Superior temporal gyrus (tissue), 1 donor: Measurements from ENCODE around the gene CTNNA2.
A peak's percentile ranks its signal among the peaks of the same experiment; 100 is the strongest.
"Not testable (repeated sequence)": the region's sequence is repeated elsewhere in the genome, so short reads cannot be mapped to it uniquely, and the experiment has no call there.

Experiments
- DNase-seq: peaks from one replicate; pipeline ENCODE4 v3.0.0-alpha.2; 2016; ENCODE audit errors: extremely low spot score

The CTNNA2 gene

DNA sequence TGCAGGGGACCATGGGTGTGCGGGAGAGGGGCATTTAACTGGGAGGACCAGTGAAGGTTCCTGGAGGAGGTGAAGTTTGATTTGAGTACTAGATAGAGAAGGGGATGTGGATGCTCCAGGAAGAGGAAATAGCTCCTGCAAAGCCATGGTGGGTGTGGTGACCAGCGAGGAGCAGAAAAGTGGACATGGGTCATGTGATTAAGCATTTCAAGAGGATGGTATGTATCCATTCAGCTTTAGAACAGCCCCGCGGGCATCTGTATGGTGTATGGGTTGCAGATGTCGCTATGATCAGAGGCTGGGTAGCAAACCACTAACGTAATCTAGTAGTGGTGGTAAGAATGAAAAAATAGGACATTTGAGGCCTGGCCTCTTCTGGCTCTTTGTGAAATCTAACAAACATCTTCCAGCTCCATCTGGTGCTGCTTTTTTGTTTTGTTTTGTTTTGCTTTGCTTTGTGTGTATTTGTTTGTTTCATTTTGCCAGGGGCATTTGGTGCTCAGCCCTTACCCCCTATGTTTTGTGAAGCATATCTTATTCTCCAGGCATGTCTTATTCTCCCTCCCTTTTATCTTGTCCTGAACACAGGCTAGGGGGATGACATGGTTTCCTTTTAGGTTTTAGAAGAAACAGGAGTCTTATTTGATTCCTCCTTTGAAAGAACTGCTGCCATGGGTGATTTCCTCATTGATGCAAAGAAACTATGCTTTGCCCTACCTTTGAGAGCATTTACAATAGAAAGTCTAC lies 565.6 kb downstream of the CTNNA2 start:
- DNase-seq, result no peak

DNA sequence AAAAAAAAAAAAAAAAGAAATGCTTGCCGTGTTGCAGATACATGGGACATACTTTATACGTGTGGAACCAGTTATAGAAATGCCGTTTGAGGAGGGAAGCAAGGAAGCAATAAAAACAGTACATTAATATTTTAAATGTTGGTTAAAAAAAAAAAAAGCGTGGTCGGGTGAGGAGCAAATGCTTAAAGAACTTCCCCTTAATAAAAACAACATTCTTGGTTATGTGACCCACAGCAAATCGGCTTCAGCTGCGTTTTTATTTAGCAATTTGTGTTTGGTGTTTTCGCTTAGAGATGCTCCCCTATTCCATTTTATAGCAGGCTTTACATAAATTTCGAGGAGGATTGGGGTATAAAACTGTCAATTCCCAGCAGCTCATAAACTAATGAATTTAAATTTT lies 568.1 kb downstream of the CTNNA2 start:
- DNase-seq, result no peak

DNA sequence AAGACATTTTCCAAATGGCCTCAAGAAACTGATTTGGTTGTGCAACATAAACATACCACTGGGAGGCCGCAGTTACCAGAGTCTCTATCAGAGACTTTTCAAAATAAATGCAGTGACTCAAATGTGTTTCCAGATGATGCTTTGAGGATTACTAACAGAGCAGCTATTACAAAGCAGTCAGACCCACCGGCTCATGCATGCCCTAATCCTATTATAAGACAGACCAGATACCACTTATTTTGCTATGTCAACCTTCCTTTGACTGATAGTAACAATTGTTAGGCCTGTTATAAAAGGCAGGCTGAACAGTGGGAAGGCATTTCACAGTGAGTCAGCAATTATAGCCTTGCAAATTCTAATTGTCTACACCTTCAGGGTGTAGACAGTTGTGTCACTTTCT lies 574.0 kb downstream of the CTNNA2 start:
- DNase-seq, result no peak

DNA sequence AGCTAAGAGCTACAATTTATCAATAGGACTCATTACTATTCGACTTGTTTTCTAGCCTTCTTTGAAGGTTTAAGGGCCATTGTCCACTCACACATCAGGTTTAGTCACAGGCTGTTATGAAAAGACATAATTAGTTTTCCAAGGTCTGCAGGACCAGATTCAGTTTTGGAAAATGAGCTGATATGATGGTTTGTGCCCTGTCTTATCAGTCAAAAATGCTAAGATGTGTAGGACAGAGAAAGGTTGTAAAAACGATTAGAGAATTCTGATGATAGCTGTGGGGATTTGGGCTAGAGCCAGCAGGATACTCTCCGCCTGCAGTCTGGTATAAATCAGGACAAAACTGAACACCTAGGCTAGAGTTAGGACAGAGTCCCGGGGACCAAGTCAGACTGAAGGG lies 578.4 kb downstream of the CTNNA2 start:
- DNase-seq, result no peak

DNA sequence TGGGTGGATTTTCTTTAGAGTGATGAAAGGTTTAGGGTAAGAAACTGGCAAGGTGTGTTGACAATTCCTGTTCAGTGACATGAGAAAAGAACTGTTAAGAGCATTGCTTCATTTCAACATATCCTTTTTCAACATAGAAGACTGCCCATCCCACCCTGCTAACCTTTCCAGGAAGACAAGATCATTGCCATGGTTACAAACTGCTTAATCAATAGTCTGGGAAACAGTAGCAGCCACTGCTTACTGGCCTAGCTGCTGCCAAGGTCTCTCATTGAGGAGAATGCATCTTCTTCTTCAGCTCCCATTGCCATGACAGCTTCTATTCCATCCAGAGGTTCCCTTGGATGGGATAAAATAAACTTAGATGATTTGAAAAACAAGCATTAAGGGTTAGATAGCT lies 579.6 kb downstream of the CTNNA2 start:
- no peak for DNase-seq

DNA sequence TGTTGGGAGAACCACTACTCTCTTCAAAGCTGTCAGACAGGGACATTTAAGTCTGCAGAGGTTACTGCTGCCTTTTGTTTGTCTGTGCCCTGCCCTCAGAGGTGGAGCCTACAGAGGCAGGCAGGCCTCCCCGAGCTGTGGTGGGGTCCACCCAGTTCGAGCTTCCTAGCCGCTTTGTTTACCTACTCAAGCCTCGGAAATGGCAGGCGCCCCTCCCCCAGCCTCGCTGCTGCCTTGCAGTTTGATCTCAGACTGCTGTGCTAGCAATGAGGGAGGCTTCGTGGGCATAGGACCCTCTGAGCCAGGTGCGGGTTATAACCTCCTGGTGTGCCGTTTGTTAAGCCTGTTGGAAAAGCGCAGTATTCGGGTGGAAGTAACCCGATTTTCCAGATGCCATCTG lies 585.7 kb downstream of the CTNNA2 start:
- not testable (repeated sequence) for DNase-seq

DNA sequence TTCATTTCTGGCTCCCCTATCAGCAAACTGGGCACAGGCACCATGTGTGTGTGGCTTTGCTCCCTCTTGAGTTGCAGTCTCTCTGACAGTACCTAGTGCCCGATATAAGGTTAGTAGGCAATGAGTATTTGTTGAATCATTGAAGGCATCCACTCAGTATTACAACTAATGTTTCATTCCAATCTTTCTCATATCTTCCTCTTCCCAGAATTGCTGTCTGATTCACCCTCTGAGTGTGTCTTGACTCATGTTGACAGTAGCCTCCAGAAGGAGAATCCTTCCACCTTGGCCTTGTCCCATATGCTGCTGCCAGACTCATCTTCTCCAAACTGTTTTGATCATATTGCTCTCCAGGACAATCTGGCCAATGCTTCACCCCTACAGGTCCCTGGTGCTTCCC lies 589.2 kb downstream of the CTNNA2 start:
- no peak for DNase-seq

DNA sequence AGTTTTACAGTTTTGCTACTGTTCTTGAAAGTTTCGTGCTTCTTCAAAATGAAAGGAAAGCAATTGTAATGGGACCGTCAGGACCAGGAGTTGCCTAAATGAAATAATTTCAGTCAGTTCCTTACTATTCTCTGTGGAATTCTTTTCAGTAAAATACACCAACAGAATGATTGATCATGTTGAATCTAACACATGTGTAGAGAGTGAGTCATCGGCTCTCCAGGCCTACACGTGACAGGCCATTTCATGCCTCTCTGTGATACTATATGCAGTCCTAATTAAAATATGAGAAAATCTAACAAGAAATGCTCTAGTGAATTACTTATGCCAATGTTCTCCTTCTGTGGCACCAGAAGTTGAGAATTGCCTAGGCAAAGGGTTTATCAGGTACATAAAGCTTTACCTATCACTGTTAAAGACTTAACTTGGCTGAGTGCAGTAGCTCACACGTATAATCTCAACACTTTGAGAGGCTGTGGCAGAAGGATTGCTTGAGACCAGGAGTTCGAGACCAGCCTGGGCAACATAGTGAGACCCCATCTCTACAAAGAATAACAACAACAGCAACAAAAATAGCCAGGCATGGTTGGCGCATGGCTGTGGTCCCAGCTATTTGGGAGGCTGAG lies 592.3 kb downstream of the CTNNA2 start:
- no peak for DNase-seq

DNA sequence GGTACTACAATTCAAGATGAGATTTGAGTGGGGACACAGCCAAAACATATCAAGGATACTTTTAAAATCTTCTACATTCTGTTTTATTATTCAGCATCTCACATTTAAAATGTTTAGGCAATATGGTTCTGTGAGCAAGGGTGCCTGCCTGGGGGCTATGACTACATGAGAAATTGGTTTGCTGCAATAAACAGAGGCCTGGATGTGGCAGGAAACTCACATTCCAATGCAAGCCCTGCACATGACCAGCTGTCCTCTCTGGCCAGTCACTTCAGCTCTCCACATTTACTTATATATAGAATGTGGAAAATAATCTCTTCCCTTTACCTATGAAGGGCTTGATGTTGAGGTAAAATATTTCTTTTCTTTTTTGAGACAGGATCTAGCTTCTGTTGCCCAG lies 598.3 kb downstream of the CTNNA2 start:
- DNase-seq, result no peak

DNA sequence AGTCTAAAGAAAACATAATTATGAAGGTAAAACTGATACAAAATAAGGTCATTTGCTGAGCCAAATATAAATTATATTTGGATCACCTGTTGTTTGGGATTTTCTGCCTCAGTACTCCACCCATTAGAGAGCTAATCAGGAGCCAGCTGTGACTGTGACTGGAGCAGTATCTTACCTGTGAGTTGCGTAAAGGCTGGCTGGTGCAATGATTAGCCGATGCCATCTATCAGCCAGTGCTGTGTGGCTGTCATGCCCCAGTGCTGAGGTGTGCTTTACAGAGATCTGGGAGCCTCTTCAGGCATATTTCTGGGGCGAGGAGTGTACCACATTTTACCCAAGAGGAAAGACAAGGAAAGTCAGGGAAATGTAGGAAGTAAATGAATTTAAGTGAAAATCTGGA lies 599.9 kb downstream of the CTNNA2 start:
- no peak for DNase-seq

DNA sequence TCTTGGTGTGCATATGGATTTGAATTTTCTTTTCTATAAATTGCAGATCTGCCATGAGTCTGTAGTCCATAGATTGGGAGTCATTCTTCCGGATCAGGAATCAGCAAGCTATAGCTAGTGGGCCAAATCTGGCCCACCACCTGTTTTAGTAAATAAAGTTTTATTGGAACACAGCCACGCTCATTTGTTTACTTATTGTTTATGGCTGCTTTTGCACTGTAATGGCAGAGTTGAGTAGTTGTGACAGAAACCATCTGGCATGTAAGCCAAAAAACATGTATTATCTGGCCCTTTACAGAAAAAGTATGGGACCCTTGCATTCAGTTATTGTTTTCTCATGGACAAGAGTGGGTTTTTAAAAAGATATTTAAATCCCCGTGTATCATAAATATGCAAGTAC lies 600.5 kb downstream of the CTNNA2 start:
- DNase-seq, result no peak

DNA sequence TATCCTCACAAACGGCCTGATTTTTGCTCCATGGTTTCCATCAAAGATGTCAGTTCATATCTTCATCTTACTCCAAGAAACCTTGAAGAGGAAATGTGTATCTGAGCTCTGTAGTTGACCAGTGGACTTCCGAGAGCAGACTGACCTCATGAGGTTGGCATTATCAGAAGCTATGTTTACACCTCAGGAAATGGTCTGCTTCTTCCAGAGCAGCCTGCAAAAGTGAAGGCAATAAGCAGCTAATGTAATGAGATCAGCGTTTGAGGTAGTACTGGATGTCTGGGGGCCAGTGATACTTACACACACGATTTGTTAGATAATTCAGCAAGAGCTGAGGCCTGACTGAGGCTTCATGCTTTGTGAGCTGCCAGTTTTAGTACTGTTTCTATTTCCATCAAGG lies 602.0 kb downstream of the CTNNA2 start:
- no peak for DNase-seq

DNA sequence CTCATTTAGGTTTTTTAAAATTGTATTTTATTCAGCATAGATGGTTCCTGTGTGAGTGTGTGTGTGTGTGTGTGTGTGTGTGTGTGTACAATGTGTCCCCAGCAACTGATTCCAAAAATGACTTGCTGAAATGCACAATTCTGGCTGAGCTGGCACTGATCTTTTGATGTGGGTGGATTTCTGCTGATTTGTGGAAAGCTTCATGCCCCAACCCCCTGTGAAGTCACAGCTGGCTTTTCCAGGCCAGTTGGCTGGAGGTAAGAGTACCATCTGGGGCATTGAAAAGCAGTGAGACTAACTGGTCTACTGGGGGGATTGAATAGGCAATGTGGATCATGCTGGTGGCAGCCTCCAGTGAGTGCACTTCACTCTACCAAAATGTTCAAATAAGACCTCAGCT lies 604.5 kb downstream of the CTNNA2 start:
- DNase-seq, result peak; percentile 50

DNA sequence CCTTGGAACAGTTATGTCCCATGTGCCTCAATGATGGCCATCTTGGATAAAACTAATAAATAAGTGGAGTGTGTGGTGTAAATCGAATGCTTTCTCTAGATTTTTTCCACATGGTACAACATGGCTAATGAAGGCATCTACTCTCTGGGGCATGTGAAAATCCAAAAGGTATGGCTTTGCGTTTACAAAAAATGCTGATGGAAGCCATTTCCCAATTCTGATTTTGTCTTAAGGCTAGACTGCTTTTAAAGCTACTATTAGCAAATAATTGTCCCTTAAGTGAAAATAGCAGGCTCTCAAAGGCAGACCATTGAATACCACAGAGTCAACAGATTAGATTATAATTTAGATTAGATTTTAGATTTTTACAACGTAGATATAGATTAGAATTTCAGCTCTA lies 608.0 kb downstream of the CTNNA2 start:
- no peak for DNase-seq

DNA sequence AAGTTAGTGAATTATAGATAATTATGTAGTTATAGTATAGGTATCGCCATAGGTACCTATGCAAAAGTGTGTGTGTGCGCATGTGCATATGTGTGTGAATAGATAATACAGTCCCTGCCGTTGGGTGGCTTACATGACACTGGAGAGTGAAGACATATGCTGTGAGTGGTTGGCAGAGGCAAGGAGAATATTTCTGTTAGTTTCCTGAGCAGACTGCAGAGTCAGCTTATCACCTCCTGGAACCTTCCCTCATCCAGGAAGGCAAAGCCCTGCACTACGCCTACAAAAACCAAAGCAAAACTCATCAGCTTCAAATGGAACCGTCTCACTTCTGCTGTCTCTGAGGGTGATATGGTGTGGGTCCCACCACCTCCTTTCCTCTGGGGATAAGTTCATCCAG lies 609.8 kb downstream of the CTNNA2 start:
- DNase-seq, result no peak

DNA sequence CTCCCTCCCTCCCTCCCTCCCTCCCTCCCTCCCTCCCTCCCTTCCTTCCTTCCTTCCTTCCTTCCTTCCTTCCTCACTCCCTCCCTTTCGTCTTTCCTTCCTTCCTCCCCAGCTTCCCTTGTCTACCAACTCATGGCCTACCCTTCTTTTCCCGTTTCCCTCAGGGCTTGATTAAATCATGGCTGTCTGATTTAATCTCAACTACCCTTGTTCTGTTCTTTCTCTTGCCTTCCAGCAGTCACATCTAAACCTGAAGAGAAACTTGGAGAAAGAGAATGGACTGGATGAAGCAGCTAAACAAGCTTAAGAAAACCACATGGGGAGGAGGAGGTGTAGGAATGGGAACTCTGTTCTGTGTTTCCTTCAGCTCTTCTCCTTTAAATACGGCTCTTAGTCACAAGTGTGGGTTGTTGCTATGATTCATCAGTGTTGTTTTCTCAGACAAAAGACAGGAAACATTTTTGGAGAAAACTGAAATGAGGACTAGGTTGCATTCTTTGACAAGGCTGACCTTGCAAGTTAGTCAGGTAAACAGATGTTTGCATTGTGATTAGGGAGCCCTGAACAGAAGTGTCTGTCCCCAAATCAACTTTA lies 613.8 kb downstream of the CTNNA2 start:
- DNase-seq, result peak; percentile 58

DNA sequence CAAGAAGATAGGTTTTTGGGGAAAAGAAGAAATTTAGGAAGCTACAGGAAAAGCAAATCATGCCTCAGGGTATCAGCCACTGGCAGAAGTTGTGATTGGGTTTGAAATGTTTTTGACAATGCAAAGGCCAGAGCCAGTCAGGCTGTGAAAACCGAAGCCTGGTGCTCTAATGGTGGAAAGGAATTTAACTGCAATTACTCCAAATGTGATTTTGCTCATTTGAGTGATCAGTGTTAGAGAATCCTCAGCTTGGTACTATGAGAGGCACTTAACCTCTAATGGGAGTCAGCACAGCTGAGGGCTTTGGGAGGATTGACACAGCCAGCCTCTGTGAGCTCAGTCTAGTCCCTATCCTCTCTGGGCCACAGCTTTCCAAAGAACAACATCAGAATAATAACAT lies 615.2 kb downstream of the CTNNA2 start:
- DNase-seq, result no peak

DNA sequence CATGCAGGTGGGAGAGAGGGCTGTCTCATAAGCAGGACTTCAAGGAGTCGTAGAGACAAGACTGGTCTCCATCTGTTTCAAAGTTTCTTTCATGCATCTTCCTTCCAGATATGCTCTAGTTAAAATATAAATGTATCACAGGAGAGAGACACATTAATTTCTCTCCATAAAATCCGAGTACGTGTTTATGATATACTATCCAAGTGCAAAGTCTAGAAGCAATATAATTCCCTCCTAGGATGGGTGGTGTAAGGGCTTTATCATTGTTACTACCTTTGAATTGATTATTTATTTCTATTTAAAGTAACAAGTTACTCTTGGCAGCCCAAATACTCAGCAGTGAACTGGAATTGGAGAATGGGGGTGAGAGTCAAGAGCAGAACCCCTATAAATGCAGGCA lies 619.4 kb downstream of the CTNNA2 start:
- no peak for DNase-seq

DNA sequence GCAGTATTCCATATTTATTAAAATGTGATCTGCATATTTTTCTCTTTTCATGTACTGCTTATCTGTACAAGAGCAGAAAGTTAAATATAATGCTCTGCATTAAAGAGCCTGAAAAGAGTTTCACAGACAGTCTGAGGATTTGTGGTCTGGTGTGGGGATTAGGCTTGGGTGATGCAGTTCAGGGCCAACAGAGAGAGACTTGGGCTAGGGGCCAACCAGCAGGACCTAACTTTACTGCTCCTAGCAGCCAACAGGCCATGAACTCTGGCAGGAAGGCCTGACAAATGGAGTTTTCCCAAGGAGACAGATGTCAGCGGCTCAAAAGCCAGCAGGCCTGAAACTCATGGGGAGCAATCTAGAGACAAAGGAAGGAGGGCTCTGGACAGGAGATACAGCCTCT lies 622.1 kb downstream of the CTNNA2 start:
- DNase-seq, result no peak

DNA sequence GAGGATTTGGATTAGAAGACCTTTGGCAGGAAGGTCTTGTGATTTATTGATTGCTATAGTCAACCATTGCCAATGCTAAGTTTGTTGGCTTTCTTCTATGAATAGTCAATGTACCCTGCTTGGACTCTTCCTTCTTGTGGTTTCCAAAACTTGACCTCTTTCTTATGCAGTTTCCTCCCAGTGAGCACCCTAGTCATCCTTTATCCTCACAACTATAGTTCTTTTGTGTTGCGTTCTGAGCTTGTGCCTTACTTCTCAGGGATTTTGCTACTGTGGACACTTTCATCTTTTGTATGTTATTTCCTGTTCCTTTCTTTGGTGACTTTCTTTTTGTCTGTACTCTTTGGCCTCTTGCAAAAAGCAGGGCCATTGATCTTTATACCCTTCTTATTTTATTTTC lies 623.5 kb downstream of the CTNNA2 start:
- no peak for DNase-seq

DNA sequence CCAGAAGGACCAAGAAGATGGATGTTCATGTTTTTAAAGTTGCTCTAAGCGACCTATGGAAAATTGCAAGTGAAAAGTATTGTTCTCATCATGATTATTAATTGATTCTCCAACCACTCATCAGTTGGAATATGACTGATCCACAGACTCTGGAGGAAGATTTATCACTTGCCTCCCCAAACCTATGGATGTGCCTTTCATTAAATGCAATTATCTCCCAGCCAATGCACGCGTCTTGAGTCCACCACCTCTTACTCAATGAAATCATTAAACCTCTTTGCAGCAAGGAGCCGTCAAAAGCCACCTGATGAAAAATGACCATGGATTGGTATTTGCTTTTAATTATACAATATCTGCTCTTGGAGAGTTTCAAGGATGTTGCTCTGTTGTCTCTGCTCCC lies 626.1 kb downstream of the CTNNA2 start:
- no peak for DNase-seq

DNA sequence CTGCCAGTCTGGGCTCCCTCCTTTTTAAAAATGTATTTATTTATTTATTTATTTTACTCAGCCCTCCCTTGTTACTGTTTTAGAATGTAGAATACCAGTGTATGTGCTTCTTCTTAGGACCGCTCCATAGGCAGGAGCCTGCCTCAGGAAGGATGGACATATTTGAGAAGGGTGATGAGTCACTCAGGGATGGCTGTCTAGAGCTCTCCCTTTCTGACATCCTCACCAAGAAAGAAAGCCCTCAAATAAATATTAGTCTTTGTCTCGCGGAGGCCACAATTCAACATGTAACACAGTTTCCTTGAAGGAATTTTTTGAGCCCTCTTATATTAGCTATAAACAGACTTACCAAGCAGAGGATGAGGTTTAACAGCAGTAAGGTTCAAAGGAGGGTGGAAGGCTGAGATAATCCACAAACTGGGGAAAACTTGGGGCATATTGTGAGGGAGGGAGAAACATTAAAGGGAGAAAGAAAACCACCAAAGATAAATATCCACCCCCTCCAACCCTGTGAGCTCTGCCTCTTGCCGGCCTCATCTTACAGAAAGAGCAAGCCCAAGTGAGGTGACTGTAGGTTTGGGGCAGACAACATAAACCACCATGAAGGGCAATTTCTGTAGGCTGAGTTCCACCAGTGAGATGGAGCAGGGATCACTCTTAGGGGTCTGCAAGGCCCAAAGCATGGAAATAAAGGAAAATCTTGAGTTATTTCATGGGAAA lies 628.3 kb downstream of the CTNNA2 start:
- DNase-seq, result no peak

DNA sequence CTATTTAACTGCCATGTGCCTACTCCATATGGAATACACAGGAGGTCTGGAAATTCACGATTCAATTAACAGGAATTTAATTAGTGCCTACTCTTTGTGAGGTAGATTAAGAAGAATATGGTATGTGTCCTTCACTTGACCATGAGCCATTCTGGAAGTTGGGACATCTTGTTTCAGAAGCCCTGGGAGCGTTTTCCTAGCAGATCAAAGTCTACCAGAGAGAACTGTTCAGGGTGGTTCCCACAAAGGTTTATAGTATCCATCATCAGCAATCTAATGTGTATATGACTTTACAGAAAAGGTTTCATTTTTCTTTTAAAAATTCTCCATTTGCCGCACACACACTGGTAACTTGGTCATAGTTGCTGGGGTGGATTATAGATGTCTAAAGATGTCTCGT lies 632.6 kb downstream of the CTNNA2 start:
- no peak for DNase-seq
